Sigmoid colon (tissue), 7 donors: ENCODE data around the gene STRIP1. TPM values are rescaled to one million over a fixed set of nuclear protein-coding genes. Genes with fewer than 3 reads are reported as not detected.

Source experiments
- DNase-seq: peaks from one replicate; pipeline ENCODE4 v3.0.0-alpha.2; 2019
- H3K27ac ChIP-seq, 4 donors: fragments of 200-600 bp; sonication (generic); one replicate each; pipeline ENCODE4 v1.5.1; 2016 to 2019; ENCODE audit warnings: mild to moderate bottlenecking in 1 of 4
- H3K27me3 ChIP-seq, 3 donors: fragments of 200-600 bp; sonication (generic); one replicate each; pipeline ENCODE4 v1.5.1; 2019; ENCODE audit warnings: mild to moderate bottlenecking in 1 of 3
- H3K36me3 ChIP-seq, 4 donors: fragments of 200-600 bp; sonication (generic); one replicate each; pipeline ENCODE4 v1.5.1; 2016 to 2019
- H3K4me1 ChIP-seq, 4 donors: fragments of 200-600 bp; sonication (generic); one replicate each; pipeline ENCODE4 v1.5.1; 2017 to 2019
- H3K4me3 ChIP-seq, 4 donors: fragments of 200-600 bp; sonication (generic); one replicate each; pipeline ENCODE4 v1.5.1; 2017 to 2019; ENCODE audit warnings: mild to moderate bottlenecking in 2 of 4, moderate library complexity in 1 of 4
- H3K9me3 ChIP-seq, 4 donors: fragments of 200-600 bp in 3 of 4; sonication (generic) in 3 of 4; one replicate each; pipeline versions ENCODE4 v1.5.1 to v1.6.1; 2013 to 2019
- CTCF ChIP-seq, 4 experiments: fragments of 450-650 bp in 3 of 4; fragments of 200-600 bp in 1 of 4; IDR thresholded peaks; one replicate each; pipeline ENCODE4 v1.5.1; 2016 to 2019; ENCODE audit warnings: antibody characterized with exemption in 4 of 4, mild to moderate bottlenecking in 3 of 4, moderate library complexity in 2 of 4
- EP300 ChIP-seq, 4 donors: sonication (generic); formaldehyde crosslinking; IDR thresholded peaks; one replicate each; pipeline ENCODE4 v1.6.1; 2017; ENCODE audit warnings: antibody characterized with exemption in 4 of 4
- POLR2A ChIP-seq, 2 donors: fragments of 450-650 bp; IDR thresholded peaks; one replicate each; pipeline ENCODE4 v1.6.1; 2016; ENCODE audit warnings: antibody characterized with exemption in 2 of 2, mild to moderate bottlenecking in 2 of 2, moderate library complexity in 2 of 2
- POLR2AphosphoS5 ChIP-seq, 4 donors: sonication (generic); formaldehyde crosslinking; IDR thresholded peaks; one replicate each; pipeline ENCODE4 v1.6.1; 2017; ENCODE audit warnings: antibody characterized with exemption in 4 of 4
- WGBS, 2 donors: extraction: QIAGEN DNeasy Blood & Tissue Kit; methylation state at CpG; one replicate each; pipeline ENCODE4 v1.1.7; 2013; 5-methylcytosine and 5-hydroxymethylcytosine counted together
- intact Hi-C: fragments of 100-400 bp; cut with DNase I; formaldehyde crosslinking; loops from one replicate; pipeline ENCODE4 v1.15.1; 2023
- polyA plus RNA-seq, 3 donors: library from polyadenylated mRNA; stranded (reverse); fragments of 200-250 nt; gene quantifications; one replicate each; pipeline ENCODE4 v1.2.3, GENCODE V29; 2013
- total RNA-seq, 4 donors: library from RNA; depleted of rRNA; stranded (reverse); fragments of >200 nt; gene quantifications; one replicate each; pipeline ENCODE4 v1.1.0, GENCODE V29; 2016
- donor health status: healthy with polysubstance abuse.
- donor health status: Bipolar disorder and iron deficiency.
- donor health status: healthy.

STRIP1 gene
- total and polyA plus RNA-seq, 7 donors, result 7.9 to 47.8 (median 32.8) TPM

- Histone ChIP-seq H3K36me3 (peaks cover 11 to 69% (median 46%) of the 10 kb centered on the region in 4 donors), H3K27me3 (no peaks in the 10 kb centered on the region), H3K9me3 (no peaks in the 10 kb centered on the region), H3K4me1 (peaks cover 0 to 31% (median 14%) of the 10 kb centered on the region in 4 donors), H3K4me3 (no peak overlapping the region), H3K27ac (no peak overlapping the region)
- 94 to 96% methylated on average over 5 of the region's 5 CpGs for WGBS, 2 donors
- no peak for TF ChIP-seq CTCF (IDR thresholded peaks at IDR 0.05)
- no peak for TF ChIP-seq POLR2AphosphoS5 (IDR thresholded peaks at IDR 0.05)
- no peak for TF ChIP-seq POLR2A (IDR thresholded peaks at IDR 0.05)
- no peak for TF ChIP-seq EP300 (IDR thresholded peaks at IDR 0.05)
- intact Hi-C loops, result loop anchor here (10.0 kb wide), 1 partner anchor 1407 kb away; the partner anchor contains the start of genes ATP5PB and WDR77
- DNase-seq, result no peak
Observed at GRCh38 chr1:110038271-110038670, 3.8 kb downstream of the STRIP1 start.

GRCh38 chr1:110039641-110040040 is 5.2 kb downstream of the STRIP1 start:
- Histone ChIP-seq H3K36me3 (peaks cover 23 to 83% (median 56%) of the 10 kb centered on the region in 4 donors), H3K27me3 (no peaks in the 10 kb centered on the region), H3K27ac (no peak overlapping the region), H3K4me3 (no peak overlapping the region), H3K9me3 (no peaks in the 10 kb centered on the region), H3K4me1 (peaks cover 0 to 26% (median 14%) of the 10 kb centered on the region in 4 donors)
- DNase-seq, result no peak
- TF ChIP-seq POLR2AphosphoS5 (IDR thresholded peaks at IDR 0.05) (no peak), CTCF (IDR thresholded peaks at IDR 0.05) (no peak), POLR2A (IDR thresholded peaks at IDR 0.05) (no peak), EP300 (IDR thresholded peaks at IDR 0.05) (no peak)
- WGBS, 2 donors, result 77 to 87% methylated on average over 4 of the region's 4 CpGs
- intact Hi-C loops, result loop anchor here (10.0 kb wide), 1 partner anchor 1405 kb away; the partner anchor contains the start of genes ATP5PB and WDR77

- 88 to 90% methylated on average over 4 of the region's 4 CpGs for WGBS, 2 donors
- no peak for DNase-seq
- H3K27ac ChIP-seq, result no peak overlapping the region
- no peaks in the 10 kb centered on the region for H3K9me3 ChIP-seq
- H3K4me3 ChIP-seq, result no peak overlapping the region
- H3K27me3 ChIP-seq, result no peaks in the 10 kb centered on the region
- TF ChIP-seq POLR2AphosphoS5 (IDR thresholded peaks at IDR 0.05), result no peak
- TF ChIP-seq POLR2A (IDR thresholded peaks at IDR 0.05), result no peak
- TF ChIP-seq CTCF (IDR thresholded peaks at IDR 0.05), result no peak
- no peak for TF ChIP-seq EP300 (IDR thresholded peaks at IDR 0.05)
- peaks cover 29 to 92% (median 62%) of the 10 kb centered on the region in 4 donors for H3K36me3 ChIP-seq
- intact Hi-C loops, result no loop called here
- H3K4me1 ChIP-seq, result peaks cover 0 to 20% (median 9%) of the 10 kb centered on the region in 4 donors
Observed at GRCh38 chr1:110040548-110040947, 6.1 kb downstream of the STRIP1 start.

GRCh38 chr1:110043016-110043415 is 8.6 kb downstream of the STRIP1 start:
- WGBS, 2 donors, result 97% methylated on average over 10 of the region's 10 CpGs
- Histone ChIP-seq H3K4me3 (no peak overlapping the region), H3K27me3 (no peaks in the 10 kb centered on the region), H3K4me1 (no peaks in the 10 kb centered on the region), H3K27ac (no peak overlapping the region), H3K9me3 (no peaks in the 10 kb centered on the region), H3K36me3 (peaks cover 37 to 100% (median 85%) of the 10 kb centered on the region in 4 donors)
- intact Hi-C loops, result no loop called here
- no peak for TF ChIP-seq POLR2A (IDR thresholded peaks at IDR 0.05)
- no peak for TF ChIP-seq CTCF (IDR thresholded peaks at IDR 0.05)
- no peak for TF ChIP-seq POLR2AphosphoS5 (IDR thresholded peaks at IDR 0.05)
- TF ChIP-seq EP300 (IDR thresholded peaks at IDR 0.05), result no peak
- no peak for DNase-seq

GRCh38 chr1:110047463-110047862 is 13.0 kb downstream of the STRIP1 start:
- peaks cover 40 to 100% (median 75%) of the 10 kb centered on the region in 4 donors for H3K36me3 ChIP-seq
- no peak for DNase-seq

More at GRCh38 chr1:110047463-110047862, 13.0 kb downstream of the STRIP1 start:
- intact Hi-C loops, result no loop called here
- Histone ChIP-seq H3K27ac (no peak overlapping the region), H3K9me3 (no peaks in the 10 kb centered on the region), H3K27me3 (no peaks in the 10 kb centered on the region), H3K4me3 (no peak overlapping the region), H3K4me1 (peaks cover 0 to 17% (median 15%) of the 10 kb centered on the region in 4 donors)
- no peak for TF ChIP-seq EP300 (IDR thresholded peaks at IDR 0.05)
- no peak for TF ChIP-seq CTCF (IDR thresholded peaks at IDR 0.05)
- no peak for TF ChIP-seq POLR2A (IDR thresholded peaks at IDR 0.05)
- TF ChIP-seq POLR2AphosphoS5 (IDR thresholded peaks at IDR 0.05), result no peak
- 72 to 85% methylated on average over 3 of the region's 3 CpGs for WGBS, 2 donors
